Suprapubic skin (tissue), 4 donors: Measurements from ENCODE around the gene CCDC33.

ENCODE experiments used
- EP300 ChIP-seq: sonication (generic); formaldehyde crosslinking; IDR thresholded peaks from one replicate; pipeline ENCODE4 v1.6.1; 2017; ENCODE audit warnings: antibody characterized with exemption
- POLR2A ChIP-seq, 2 donors: fragments of 450-650 bp; IDR thresholded peaks; one replicate each; pipeline ENCODE4 v1.6.1; 2017; ENCODE audit warnings: antibody characterized with exemption in 2 of 2, mild to moderate bottlenecking in 2 of 2, moderate library complexity in 2 of 2
- POLR2AphosphoS5 ChIP-seq, 3 donors: sonication (generic); formaldehyde crosslinking; IDR thresholded peaks; one replicate each; pipeline ENCODE4 v1.6.1; 2017; ENCODE audit warnings: antibody characterized with exemption in 3 of 3
- TF ChIP-seq, protein P1 (sequence below), 2 donors: fragments of 200-600 bp in 1 of 2; fragments of 450-650 bp in 1 of 2; sonication (generic) in 1 of 2; IDR thresholded peaks; one replicate each; pipeline ENCODE4 v1.5.1; 2016 to 2019; ENCODE audit warnings: antibody characterized with exemption in 2 of 2, mild to moderate bottlenecking in 1 of 2, moderate library complexity in 1 of 2

DNA sequence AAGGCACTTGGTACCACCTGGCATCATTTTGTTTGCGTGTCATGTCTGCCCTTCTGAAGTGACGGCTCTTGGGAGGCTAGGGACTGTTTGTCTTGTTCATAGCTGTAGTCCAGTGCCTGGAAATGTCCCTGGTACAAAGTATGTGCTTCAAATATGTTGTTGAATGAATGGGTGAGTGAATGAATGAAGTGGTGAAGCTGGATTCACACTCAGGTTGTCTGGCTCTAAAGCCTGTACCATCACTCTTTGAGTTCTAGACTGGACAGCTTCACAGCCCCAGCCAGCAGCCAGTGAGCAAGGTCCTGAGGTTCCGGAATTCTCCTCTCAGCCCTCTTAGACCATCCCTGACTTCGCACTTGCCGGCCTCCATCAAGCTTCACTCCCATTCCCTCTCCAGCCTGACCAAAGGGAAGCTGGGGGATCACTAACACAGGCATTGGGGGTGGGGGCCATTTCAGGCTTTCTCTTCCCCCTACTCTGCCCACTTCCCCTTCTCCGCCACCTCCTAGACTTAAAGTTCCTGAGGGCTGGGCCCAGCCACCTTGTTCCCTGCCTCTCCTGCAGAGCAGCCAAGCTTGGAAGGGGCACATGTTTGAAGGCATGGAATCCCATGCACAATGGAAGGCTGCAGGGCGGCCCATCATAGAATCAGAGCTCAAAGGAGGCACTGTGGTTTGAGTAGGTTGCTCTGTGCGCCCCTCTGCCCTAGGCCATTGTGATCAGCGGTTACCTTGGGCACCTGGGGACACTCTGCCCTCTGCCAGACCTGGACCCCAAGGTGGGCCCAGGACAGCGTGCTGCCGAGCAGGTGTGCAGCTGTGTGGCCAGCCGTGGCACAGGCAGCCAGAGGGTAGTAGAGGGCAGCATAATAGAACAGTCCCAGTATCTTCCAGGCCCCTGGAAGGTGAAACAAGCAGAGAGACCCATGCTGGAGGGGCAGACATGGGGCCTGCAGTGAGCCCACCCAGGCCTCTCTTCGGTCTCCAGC, 41.3 kb upstream of the CCDC33 start:
- TF ChIP-seq, protein P1, sequence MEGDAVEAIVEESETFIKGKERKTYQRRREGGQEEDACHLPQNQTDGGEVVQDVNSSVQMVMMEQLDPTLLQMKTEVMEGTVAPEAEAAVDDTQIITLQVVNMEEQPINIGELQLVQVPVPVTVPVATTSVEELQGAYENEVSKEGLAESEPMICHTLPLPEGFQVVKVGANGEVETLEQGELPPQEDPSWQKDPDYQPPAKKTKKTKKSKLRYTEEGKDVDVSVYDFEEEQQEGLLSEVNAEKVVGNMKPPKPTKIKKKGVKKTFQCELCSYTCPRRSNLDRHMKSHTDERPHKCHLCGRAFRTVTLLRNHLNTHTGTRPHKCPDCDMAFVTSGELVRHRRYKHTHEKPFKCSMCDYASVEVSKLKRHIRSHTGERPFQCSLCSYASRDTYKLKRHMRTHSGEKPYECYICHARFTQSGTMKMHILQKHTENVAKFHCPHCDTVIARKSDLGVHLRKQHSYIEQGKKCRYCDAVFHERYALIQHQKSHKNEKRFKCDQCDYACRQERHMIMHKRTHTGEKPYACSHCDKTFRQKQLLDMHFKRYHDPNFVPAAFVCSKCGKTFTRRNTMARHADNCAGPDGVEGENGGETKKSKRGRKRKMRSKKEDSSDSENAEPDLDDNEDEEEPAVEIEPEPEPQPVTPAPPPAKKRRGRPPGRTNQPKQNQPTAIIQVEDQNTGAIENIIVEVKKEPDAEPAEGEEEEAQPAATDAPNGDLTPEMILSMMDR (IDR thresholded peaks at IDR 0.05): no peak
- TF ChIP-seq POLR2A (IDR thresholded peaks at IDR 0.05): no peak
- TF ChIP-seq EP300: no peak
- TF ChIP-seq POLR2AphosphoS5 (IDR thresholded peaks at IDR 0.05): no peak
